Glutamatergic neuron (in vitro differentiated cells): ENCODE measurements around the gene INTS6. TPM values are rescaled to one million over a fixed set of nuclear protein-coding genes. Genes with fewer than 3 reads are reported as not detected.
A peak's percentile ranks its signal among the peaks of the same experiment; 100 is the strongest.

Source experiments
- DNase-seq: peaks from one replicate; pipeline ENCODE4 v3.0.0; 2022
- H3K27ac Mint-ChIP-seq: one replicate; pipeline ENCODE4 v1.8.0; 2020; ENCODE audit warnings: mild to moderate bottlenecking, mixed read lengths, inconsistent platforms; ENCODE audit not compliant: unreplicated experiment
- H3K27me3 Mint-ChIP-seq: one replicate; pipeline ENCODE4 v1.8.0; 2020; ENCODE audit warnings: mild to moderate bottlenecking, moderate library complexity, mixed read lengths, inconsistent platforms; ENCODE audit not compliant: unreplicated experiment
- H3K36me3 Mint-ChIP-seq: one replicate; pipeline ENCODE4 v1.8.0; 2020; ENCODE audit warnings: mild to moderate bottlenecking, mixed read lengths, inconsistent platforms; ENCODE audit not compliant: unreplicated experiment
- H3K4me1 Mint-ChIP-seq: one replicate; pipeline ENCODE4 v1.8.0; 2020; ENCODE audit warnings: mild to moderate bottlenecking, low read depth, mixed read lengths, inconsistent platforms; ENCODE audit not compliant: unreplicated experiment
- H3K4me3 Mint-ChIP-seq: one replicate; pipeline ENCODE4 v1.8.0; 2020; ENCODE audit warnings: mild to moderate bottlenecking, mixed read lengths, inconsistent platforms; ENCODE audit not compliant: unreplicated experiment
- H3K9me3 Mint-ChIP-seq: one replicate; pipeline ENCODE4 v1.8.0; 2020; ENCODE audit warnings: mild to moderate bottlenecking, moderate library complexity, mixed read lengths, inconsistent platforms; ENCODE audit not compliant: unreplicated experiment
- CTCF ChIP-seq: fragments of 200-600 bp; sonication (generic); IDR thresholded peaks from one replicate; pipeline ENCODE4 v1.5.0; 2021; ENCODE audit not compliant: partially characterized antibody, unreplicated experiment
- total RNA-seq: library from RNA; stranded (reverse); fragmentation: NEBNext Ultra II Directional; extraction: Animal tissue kit (Norgen Biotek cat#: 25700); gene quantifications from one replicate; pipeline ENCODE4 v1.2.1, GENCODE V29; 2021; ENCODE audit not compliant: unreplicated experiment

INTS6 gene
- total RNA-seq, 1 donor from 2014 or later: 35.6 TPM

DNA sequence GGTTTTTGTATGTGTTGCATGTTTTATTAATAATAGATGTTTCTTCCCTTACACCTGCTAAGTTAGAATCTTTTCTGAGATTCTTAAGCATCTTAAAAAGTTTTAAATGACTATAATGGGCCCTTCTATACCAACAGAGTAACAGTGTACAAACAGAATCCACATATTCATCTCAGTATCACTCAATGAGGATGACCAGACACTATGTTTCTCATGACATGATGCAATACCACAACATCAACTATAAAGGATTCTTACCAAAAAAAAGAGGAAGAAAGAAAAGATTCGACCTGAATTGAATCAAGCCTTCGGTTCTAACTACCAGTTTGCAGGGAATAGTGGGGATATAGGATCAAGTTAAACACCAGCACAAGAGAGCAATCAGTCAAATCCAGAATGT, 56.5 kb downstream of the INTS6 start:
- no peaks in the 10 kb centered on the region for H3K36me3 Mint-ChIP-seq
- DNase-seq: no peak

DNA sequence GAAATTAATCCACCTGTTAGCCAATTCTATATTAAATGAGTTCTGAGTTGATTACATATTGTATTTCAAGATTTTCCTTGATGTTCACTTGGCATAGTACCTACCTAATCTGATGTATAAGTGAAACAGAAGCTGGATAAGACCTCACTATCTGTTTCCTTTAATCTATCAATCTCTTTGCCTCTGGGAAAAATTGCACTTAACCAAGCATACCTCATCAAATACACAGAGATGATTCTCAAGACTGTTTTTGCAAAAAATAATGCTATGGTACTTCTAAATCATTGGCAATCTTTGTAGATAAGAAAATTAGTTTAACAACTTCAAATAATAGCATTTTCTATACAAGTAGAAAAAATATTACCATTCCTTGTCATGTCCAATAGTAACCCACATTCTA, 58.1 kb downstream of the INTS6 start:
- Mint-ChIP-seq H3K27ac (no peak overlapping the region), H3K9me3 (peaks cover 1% of the 10 kb centered on the region), H3K4me1 (peaks cover 9% of the 10 kb centered on the region), H3K4me3 (no peak overlapping the region), H3K36me3 (no peaks in the 10 kb centered on the region), H3K27me3 (no peaks in the 10 kb centered on the region)
- TF ChIP-seq CTCF: no peak
- no peak for DNase-seq

More for the DNA sequence above, 56.5 kb downstream of the INTS6 start:
- H3K9me3 Mint-ChIP-seq: peaks cover 1% of the 10 kb centered on the region
- H3K27ac Mint-ChIP-seq: peak overlapping the region; percentile 50
- no peak for TF ChIP-seq CTCF
- no peaks in the 10 kb centered on the region for H3K27me3 Mint-ChIP-seq
- peaks cover 8% of the 10 kb centered on the region for H3K4me1 Mint-ChIP-seq
- H3K4me3 Mint-ChIP-seq: no peak overlapping the region

GRCh38 chr13:51385114-51385513, 67.7 kb downstream of the INTS6 start:
- no peak overlapping the region for H3K27ac Mint-ChIP-seq
- H3K9me3 Mint-ChIP-seq: no peaks in the 10 kb centered on the region
- no peak overlapping the region for H3K4me3 Mint-ChIP-seq
- no peaks in the 10 kb centered on the region for H3K27me3 Mint-ChIP-seq
- H3K36me3 Mint-ChIP-seq: no peaks in the 10 kb centered on the region
- no peak for TF ChIP-seq CTCF
- DNase-seq: no peak
- H3K4me1 Mint-ChIP-seq: no peaks in the 10 kb centered on the region

DNA sequence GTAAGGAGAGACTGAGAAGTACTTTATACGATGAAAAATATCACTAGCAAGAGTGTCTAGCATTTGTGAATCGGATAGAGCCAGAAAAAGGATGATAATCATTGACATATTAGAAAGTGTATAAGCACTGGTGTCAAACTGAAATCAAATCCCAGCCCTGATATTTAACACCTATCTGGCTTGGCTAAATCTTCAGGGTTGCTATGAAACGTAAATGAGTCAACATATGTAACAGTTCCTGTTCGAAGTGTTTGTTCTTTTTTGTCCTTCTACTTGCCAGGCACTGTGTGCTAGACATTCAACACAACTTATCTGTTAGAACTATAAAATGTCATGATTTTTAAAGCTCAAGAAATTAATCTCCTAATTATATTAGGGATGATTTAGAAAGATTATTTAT, 72.6 kb downstream of the INTS6 start:
- Mint-ChIP-seq H3K4me3 (no peak overlapping the region), H3K36me3 (no peaks in the 10 kb centered on the region), H3K9me3 (no peaks in the 10 kb centered on the region), H3K4me1 (no peaks in the 10 kb centered on the region), H3K27ac (no peak overlapping the region), H3K27me3 (no peaks in the 10 kb centered on the region)
- DNase-seq: no peak
- no peak for TF ChIP-seq CTCF

GRCh38 chr13:51373451-51373850, 79.4 kb downstream of the INTS6 start:
- H3K27me3 Mint-ChIP-seq: no peaks in the 10 kb centered on the region
- no peaks in the 10 kb centered on the region for H3K4me1 Mint-ChIP-seq
- no peak overlapping the region for H3K27ac Mint-ChIP-seq
- no peaks in the 10 kb centered on the region for H3K9me3 Mint-ChIP-seq
- DNase-seq: no peak
- TF ChIP-seq CTCF: no peak
- H3K4me3 Mint-ChIP-seq: no peak overlapping the region
- H3K36me3 Mint-ChIP-seq: peaks cover 3% of the 10 kb centered on the region
